Measurements from ENCODE around the gene ITGB6. TPM values are rescaled to one million over a fixed set of nuclear protein-coding genes. Genes with fewer than 3 reads are reported as not detected.

Gene ITGB6
- total and polyA plus RNA-seq, 8 donors: 1.3 to 32.4 (median 3.0) TPM

DNA sequence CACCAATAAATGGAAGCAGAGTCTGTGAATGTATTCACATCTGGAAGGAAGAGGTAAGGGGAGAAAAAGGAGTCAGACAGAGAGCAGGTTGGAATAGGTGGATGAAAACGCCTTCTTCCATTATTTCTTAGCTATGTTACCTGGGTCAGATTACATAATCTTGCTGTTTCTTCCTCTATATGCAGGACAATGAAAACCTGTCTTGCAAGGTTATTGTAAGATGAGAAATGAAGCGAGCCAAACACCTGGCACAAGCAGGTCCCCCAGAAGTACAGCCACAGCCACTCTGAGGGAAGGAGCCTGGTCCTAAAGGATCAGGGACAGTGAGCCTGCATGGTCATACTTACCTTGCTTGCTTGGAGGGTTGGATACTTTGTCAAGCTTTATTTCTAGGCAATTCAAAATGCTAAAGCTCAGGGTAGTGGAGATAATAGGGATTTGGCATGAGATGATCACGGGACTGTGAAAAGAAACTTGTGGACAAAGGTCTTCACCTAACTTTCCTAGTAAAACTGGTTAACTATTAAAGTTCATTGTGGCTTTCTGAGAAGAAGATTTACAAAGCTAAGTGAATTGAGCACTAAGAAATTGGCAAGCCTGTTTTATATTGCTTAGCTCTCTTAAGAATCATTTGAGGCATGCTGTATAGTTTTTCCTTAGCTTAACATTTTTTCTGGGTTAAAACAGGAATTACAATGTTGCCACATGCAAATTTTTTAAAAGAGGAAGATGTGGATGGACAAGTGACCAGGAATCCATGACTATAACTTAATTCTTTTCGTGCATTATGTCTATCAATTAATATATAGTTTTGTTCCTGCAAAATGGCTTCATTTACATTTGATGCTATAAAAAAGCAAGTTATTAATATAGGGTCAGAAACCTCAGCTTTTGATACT is 121.9 kb downstream of the ITGB6 start:
- H3K27ac ChIP-seq: no peak overlapping the region
- no peak for DNase-seq
- H3K4me3 ChIP-seq: no peak overlapping the region
- peaks cover 0 to 4% (median 0%) of the 10 kb centered on the region in 3 donors for H3K4me1 ChIP-seq
- no peak for FAIRE-seq
- intact Hi-C loops (cut with DNase I): no loop called here
- H3K27me3 ChIP-seq: no peaks in the 10 kb centered on the region
- H3K9me3 ChIP-seq: no peaks in the 10 kb centered on the region
- ATAC-seq: peak in 1 of 4 donors; percentile 39
- H3K36me3 ChIP-seq: no peaks in the 10 kb centered on the region
- WGBS, 2 donors: 47 to 57% methylated on average over 4 of the region's 4 CpGs
- TF ChIP-seq, protein P1, sequence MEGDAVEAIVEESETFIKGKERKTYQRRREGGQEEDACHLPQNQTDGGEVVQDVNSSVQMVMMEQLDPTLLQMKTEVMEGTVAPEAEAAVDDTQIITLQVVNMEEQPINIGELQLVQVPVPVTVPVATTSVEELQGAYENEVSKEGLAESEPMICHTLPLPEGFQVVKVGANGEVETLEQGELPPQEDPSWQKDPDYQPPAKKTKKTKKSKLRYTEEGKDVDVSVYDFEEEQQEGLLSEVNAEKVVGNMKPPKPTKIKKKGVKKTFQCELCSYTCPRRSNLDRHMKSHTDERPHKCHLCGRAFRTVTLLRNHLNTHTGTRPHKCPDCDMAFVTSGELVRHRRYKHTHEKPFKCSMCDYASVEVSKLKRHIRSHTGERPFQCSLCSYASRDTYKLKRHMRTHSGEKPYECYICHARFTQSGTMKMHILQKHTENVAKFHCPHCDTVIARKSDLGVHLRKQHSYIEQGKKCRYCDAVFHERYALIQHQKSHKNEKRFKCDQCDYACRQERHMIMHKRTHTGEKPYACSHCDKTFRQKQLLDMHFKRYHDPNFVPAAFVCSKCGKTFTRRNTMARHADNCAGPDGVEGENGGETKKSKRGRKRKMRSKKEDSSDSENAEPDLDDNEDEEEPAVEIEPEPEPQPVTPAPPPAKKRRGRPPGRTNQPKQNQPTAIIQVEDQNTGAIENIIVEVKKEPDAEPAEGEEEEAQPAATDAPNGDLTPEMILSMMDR (IDR thresholded peaks at IDR 0.05): no peak

DNA sequence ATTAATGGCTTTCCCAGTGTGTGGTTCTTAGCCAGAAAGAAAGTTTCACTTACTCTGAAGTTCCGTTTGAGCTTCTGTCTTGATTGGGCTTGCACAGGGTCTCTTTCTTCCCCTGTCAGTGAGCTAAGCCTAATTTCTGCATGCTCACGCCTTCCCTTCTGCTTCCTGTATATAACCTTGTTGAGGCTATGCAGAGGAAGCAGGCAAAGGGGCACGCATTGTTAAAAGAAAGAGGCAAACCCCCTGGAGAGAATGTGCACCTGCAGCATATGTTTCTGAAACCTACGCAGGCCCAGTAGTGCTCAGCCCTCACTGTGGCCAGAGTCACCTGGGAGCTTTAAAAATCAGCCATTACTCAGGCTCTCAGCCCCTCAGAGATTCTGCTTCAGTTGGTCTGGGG is 123.2 kb downstream of the ITGB6 start:
- TF ChIP-seq, protein P1 (IDR thresholded peaks at IDR 0.05): no peak
- ATAC-seq: peak in 2 of 4 donors; percentile 19 to 23
- no peaks in the 10 kb centered on the region for H3K9me3 ChIP-seq
- no peak for FAIRE-seq
- intact Hi-C loops (cut with DNase I): no loop called here
- H3K4me1 ChIP-seq: peaks cover 0 to 4% (median 0%) of the 10 kb centered on the region in 3 donors
- no peak for DNase-seq
- no peaks in the 10 kb centered on the region for H3K36me3 ChIP-seq
- H3K27me3 ChIP-seq: no peaks in the 10 kb centered on the region
- H3K27ac ChIP-seq: no peak overlapping the region
- H3K4me3 ChIP-seq: no peak overlapping the region
- 49 to 63% methylated on average over 4 of the region's 4 CpGs for WGBS, 2 donors

DNA sequence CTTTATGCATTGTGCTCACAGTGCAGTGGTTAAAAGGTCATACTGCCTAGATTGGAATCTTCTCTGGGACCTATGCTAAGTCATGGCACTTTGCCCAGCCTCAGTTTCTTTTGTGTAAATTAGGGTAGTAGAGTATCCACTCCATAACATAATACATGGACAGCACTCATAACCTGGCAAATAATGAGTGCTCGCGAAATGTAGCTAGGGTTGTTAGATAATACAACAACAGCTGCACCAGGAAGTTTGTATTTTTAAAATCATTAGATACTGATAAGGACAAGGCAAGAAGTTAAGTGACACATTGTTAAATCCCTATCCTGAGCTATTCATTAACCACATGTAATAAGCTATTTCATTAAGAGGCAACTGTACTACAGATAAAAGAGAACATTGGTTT is 123.8 kb downstream of the ITGB6 start:
- Histone ChIP-seq H3K4me3 (no peak overlapping the region), H3K27me3 (no peaks in the 10 kb centered on the region), H3K9me3 (no peaks in the 10 kb centered on the region), H3K27ac (no peak overlapping the region), H3K4me1 (peaks cover 0 to 4% (median 0%) of the 10 kb centered on the region in 3 donors), H3K36me3 (no peaks in the 10 kb centered on the region)
- peak; percentile 50 to 90 (median 82) for ATAC-seq
- intact Hi-C loops (cut with DNase I): no loop called here
- no peak for FAIRE-seq
- no peak for DNase-seq
- TF ChIP-seq, protein P1 (IDR thresholded peaks at IDR 0.05): no peak
- WGBS, 2 donors: 8 to 18% methylated on average over 2 of the region's 2 CpGs

DNA sequence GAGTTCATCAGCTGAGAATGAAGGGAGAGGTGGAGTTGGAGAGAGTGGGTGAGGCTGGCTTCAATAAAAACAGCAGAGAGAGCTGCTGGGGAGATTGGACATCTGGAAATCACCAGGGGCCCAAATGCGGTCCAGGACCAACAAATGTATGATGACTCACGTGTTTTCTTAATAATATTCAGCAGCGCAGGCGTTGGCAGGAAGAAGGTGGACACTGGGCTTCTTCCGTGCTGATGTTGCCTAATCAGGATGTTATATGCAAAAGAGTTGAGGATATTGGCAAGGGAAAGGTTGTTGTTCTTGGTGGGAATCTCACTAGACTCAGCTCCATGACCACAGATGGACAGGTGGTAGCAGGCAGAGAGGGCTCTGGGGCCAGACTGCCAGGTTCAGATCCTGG is 124.9 kb downstream of the ITGB6 start:
- peaks cover 0 to under 1% (median 0%) of the 10 kb centered on the region in 4 donors for H3K27me3 ChIP-seq
- TF ChIP-seq, protein P1 (IDR thresholded peaks at IDR 0.05): no peak
- peak in 1 of 4 donors; percentile 51 for ATAC-seq
- H3K27ac ChIP-seq: no peak overlapping the region
- WGBS, 2 donors: 86 to 87% methylated on average over 5 of the region's 5 CpGs
- H3K9me3 ChIP-seq: no peaks in the 10 kb centered on the region
- intact Hi-C loops (cut with DNase I): no loop called here
- peaks cover 0 to 4% (median 0%) of the 10 kb centered on the region in 3 donors for H3K4me1 ChIP-seq
- no peak for DNase-seq
- H3K4me3 ChIP-seq: no peak overlapping the region
- no peaks in the 10 kb centered on the region for H3K36me3 ChIP-seq
- no peak for FAIRE-seq
